ENCODE measurements around the gene PXMP4.

The PXMP4 gene

DNA sequence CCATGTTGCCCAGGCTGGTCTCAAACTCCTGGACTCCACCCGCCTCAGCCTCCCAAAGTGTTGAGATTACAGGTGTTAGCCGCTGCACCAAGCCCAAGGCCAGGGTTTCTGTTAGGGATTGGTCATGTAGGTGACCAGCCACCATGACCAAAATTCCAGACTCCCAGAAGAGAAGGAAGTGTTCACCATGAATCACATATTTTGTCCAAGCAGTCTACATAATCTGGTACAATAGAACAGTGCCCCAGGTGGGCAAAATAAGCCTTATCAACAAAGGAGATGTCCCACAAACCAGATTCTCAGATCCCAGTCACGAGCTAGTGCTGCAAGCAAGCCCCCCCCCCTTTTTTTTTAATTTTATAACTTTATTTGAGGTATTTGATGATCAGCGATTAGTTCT, 31.7 kb upstream of the PXMP4 start:
- Histone ChIP-seq H3K23ac (ENCODE audit: low read depth, low read length, poor library complexity) (no peak overlapping the region), H3K9ac (ENCODE audit: low read depth, low read length, poor library complexity) (no peak overlapping the region), H3K14ac (ENCODE audit: low read length) (no peak overlapping the region), H3K4me2 (ENCODE audit: insufficient read depth, low read length, poor library complexity, severe bottlenecking) (no peak overlapping the region), H2BK120ac (ENCODE audit: low read depth, low read length) (no peak overlapping the region), H3K18ac (ENCODE audit: low read length) (no peak overlapping the region), H3K4ac (ENCODE audit: low read length) (no peak overlapping the region), H2BK15ac (ENCODE audit: low read length) (no peak overlapping the region), H2BK12ac (ENCODE audit: low read length) (no peak overlapping the region), H4K91ac (ENCODE audit: low read depth, low read length, poor library complexity) (no peak overlapping the region), H3K4me1 (ENCODE audit: control insufficient read depth in 2 of 2, insufficient read depth in 1 of 2, low read depth in 1 of 2, low read length in 2 of 2) (peaks cover 0 to 6% of the 10 kb centered on the region in 2 donors), H4K8ac (ENCODE audit: low read depth, low read length) (no peak overlapping the region), H3K36me3 (replicated peaks in 1 of 2; ENCODE audit: control insufficient read depth in 2 of 2, insufficient read depth in 2 of 2, low read length in 2 of 2) (peaks cover 2 to 6% of the 10 kb centered on the region in 2 donors), H2BK5ac (ENCODE audit: low read length) (no peak overlapping the region), H3K9me3 (replicated peaks in 1 of 2; ENCODE audit: control insufficient read depth in 2 of 2, insufficient read depth in 1 of 2, low read depth in 1 of 2, low read length in 2 of 2) (peaks cover 0 to 3% of the 10 kb centered on the region in 2 donors), H3K27ac (replicated peaks; ENCODE audit: low read length) (no peak overlapping the region), H2AFZ (ENCODE audit: low read length) (no peak overlapping the region), H3K79me1 (ENCODE audit: low read depth, low read length) (no peaks in the 10 kb centered on the region), H3K27me3 (ENCODE audit: control insufficient read depth in 3 of 3, insufficient read depth in 3 of 3, low read depth in 1 of 3, low read length in 3 of 3) (no peaks in the 10 kb centered on the region), H3K4me3 (ENCODE audit: low read length in 2 of 2) (no peak overlapping the region), H2AK5ac (ENCODE audit: low read depth, low read length) (no peak overlapping the region)
- no peak for DNase-seq (ENCODE audit: low spot score)
- WGBS, 2 donors (ENCODE audit: extremely low coverage in 2 of 2, insufficient read length in 2 of 2, insufficient replicate concordance in 1 of 2): no CpG with 5 or more reads among the region's 4 CpGs

DNA sequence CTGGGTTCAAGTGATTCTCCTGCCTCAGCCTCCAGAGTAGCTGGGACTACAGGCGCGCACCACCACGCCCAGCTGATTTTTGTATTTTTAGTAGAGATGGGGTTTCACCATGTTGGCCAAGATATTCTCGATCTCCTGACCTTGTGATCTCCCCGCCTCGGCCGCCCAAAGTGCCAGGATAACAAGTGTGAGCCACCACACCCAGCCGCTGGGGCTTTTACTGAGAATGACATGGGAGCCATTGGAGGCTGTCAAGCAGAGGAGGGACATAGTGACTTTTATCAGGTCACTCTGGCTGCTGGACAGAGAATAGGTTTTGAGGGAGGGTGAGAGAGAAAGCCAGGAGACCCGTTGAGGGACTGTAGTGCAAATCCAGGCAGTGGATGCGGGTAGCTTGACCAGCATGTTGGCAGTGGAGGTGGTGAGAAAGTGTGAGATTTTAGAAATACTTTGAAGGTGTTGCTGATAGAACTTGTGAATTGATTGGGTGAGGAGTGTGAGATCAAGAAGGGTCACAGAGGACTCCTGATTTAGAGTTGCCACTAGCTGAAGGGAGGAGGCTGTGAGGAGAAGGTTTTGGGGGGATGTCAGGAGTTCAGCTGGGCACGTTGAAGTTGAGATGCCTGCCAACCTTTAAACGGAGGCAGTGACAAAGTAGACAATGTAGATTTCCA, 26.4 kb upstream of the PXMP4 start:
- H3K18ac ChIP-seq (ENCODE audit: low read length): no peak overlapping the region
- H3K14ac ChIP-seq (ENCODE audit: low read length): no peak overlapping the region
- H3K79me1 ChIP-seq (ENCODE audit: low read depth, low read length): no peaks in the 10 kb centered on the region
- H3K36me3 ChIP-seq (replicated peaks in 1 of 2; ENCODE audit: control insufficient read depth in 2 of 2, insufficient read depth in 2 of 2, low read length in 2 of 2): peaks cover 0 to 2% of the 10 kb centered on the region in 2 donors
- H3K9me3 ChIP-seq (replicated peaks in 1 of 2; ENCODE audit: control insufficient read depth in 2 of 2, insufficient read depth in 1 of 2, low read depth in 1 of 2, low read length in 2 of 2): peaks cover 0 to 3% of the 10 kb centered on the region in 2 donors
- H2BK120ac ChIP-seq (ENCODE audit: low read depth, low read length): no peak overlapping the region
- H3K9ac ChIP-seq (ENCODE audit: low read depth, low read length, poor library complexity): no peak overlapping the region
- no CpG with 5 or more reads among the region's 12 CpGs for WGBS, 2 donors (ENCODE audit: extremely low coverage in 2 of 2, insufficient read length in 2 of 2, insufficient replicate concordance in 1 of 2)
- no peak overlapping the region for H3K23ac ChIP-seq (ENCODE audit: low read depth, low read length, poor library complexity)
- no peak overlapping the region for H3K4me2 ChIP-seq (ENCODE audit: insufficient read depth, low read length, poor library complexity, severe bottlenecking)
- H3K4me1 ChIP-seq (ENCODE audit: control insufficient read depth in 2 of 2, insufficient read depth in 1 of 2, low read depth in 1 of 2, low read length in 2 of 2): no peaks in the 10 kb centered on the region
- no peak overlapping the region for H3K27ac ChIP-seq (replicated peaks; ENCODE audit: low read length)
- H2BK12ac ChIP-seq (ENCODE audit: low read length): no peak overlapping the region
- no peak overlapping the region for H2AFZ ChIP-seq (ENCODE audit: low read length)
- no peak overlapping the region for H2BK15ac ChIP-seq (ENCODE audit: low read length)
- H4K91ac ChIP-seq (ENCODE audit: low read depth, low read length, poor library complexity): no peak overlapping the region
- H2AK5ac ChIP-seq (ENCODE audit: low read depth, low read length): no peak overlapping the region
- no peak overlapping the region for H4K8ac ChIP-seq (ENCODE audit: low read depth, low read length)
- no peak overlapping the region for H3K4me3 ChIP-seq (ENCODE audit: low read length in 2 of 2)
- no peak overlapping the region for H3K4ac ChIP-seq (ENCODE audit: low read length)
- H3K27me3 ChIP-seq (ENCODE audit: control insufficient read depth in 3 of 3, insufficient read depth in 3 of 3, low read depth in 1 of 3, low read length in 3 of 3): no peaks in the 10 kb centered on the region
- no peak for DNase-seq (ENCODE audit: low spot score)
- no peak overlapping the region for H2BK5ac ChIP-seq (ENCODE audit: low read length)

GRCh38 chr20:33744773-33745385, 24.8 kb upstream of the PXMP4 start:
- Histone ChIP-seq H2AFZ (ENCODE audit: low read length) (no peak overlapping the region), H3K23ac (ENCODE audit: low read depth, low read length, poor library complexity) (no peak overlapping the region), H3K4me3 (ENCODE audit: low read length in 2 of 2) (no peak overlapping the region), H2BK12ac (ENCODE audit: low read length) (no peak overlapping the region), H3K9ac (ENCODE audit: low read depth, low read length, poor library complexity) (no peak overlapping the region), H2BK15ac (ENCODE audit: low read length) (no peak overlapping the region), H3K27me3 (ENCODE audit: control insufficient read depth in 3 of 3, insufficient read depth in 3 of 3, low read depth in 1 of 3, low read length in 3 of 3) (no peaks in the 10 kb centered on the region), H4K91ac (ENCODE audit: low read depth, low read length, poor library complexity) (no peak overlapping the region), H3K4me1 (ENCODE audit: control insufficient read depth in 2 of 2, insufficient read depth in 1 of 2, low read depth in 1 of 2, low read length in 2 of 2) (peaks cover 0 to 4% of the 10 kb centered on the region in 2 donors), H3K79me1 (ENCODE audit: low read depth, low read length) (no peaks in the 10 kb centered on the region), H3K14ac (ENCODE audit: low read length) (no peak overlapping the region), H3K36me3 (replicated peaks in 1 of 2; ENCODE audit: control insufficient read depth in 2 of 2, insufficient read depth in 2 of 2, low read length in 2 of 2) (peaks cover 0 to 2% of the 10 kb centered on the region in 2 donors), H3K4me2 (ENCODE audit: insufficient read depth, low read length, poor library complexity, severe bottlenecking) (no peak overlapping the region), H3K4ac (ENCODE audit: low read length) (no peak overlapping the region), H4K8ac (ENCODE audit: low read depth, low read length) (no peak overlapping the region), H2AK5ac (ENCODE audit: low read depth, low read length) (no peak overlapping the region), H3K9me3 (replicated peaks in 1 of 2; ENCODE audit: control insufficient read depth in 2 of 2, insufficient read depth in 1 of 2, low read depth in 1 of 2, low read length in 2 of 2) (peaks cover 0 to 3% of the 10 kb centered on the region in 2 donors), H2BK5ac (ENCODE audit: low read length) (no peak overlapping the region), H3K27ac (replicated peaks; ENCODE audit: low read length) (no peak overlapping the region), H3K18ac (ENCODE audit: low read length) (no peak overlapping the region), H2BK120ac (ENCODE audit: low read depth, low read length) (no peak overlapping the region)
- no peak for DNase-seq (ENCODE audit: low spot score)
- WGBS, 2 donors (ENCODE audit: extremely low coverage in 2 of 2, insufficient read length in 2 of 2, insufficient replicate concordance in 1 of 2): no CpG with 5 or more reads among the region's 14 CpGs

GRCh38 chr20:33744181-33744580, 24.1 kb upstream of the PXMP4 start:
- no peak overlapping the region for H4K91ac ChIP-seq (ENCODE audit: low read depth, low read length, poor library complexity)
- H3K4me1 ChIP-seq (ENCODE audit: control insufficient read depth in 2 of 2, insufficient read depth in 1 of 2, low read depth in 1 of 2, low read length in 2 of 2): peaks cover 0 to 4% of the 10 kb centered on the region in 2 donors
- no peak overlapping the region for H4K8ac ChIP-seq (ENCODE audit: low read depth, low read length)
- H2BK5ac ChIP-seq (ENCODE audit: low read length): no peak overlapping the region
- no peak overlapping the region for H3K4me2 ChIP-seq (ENCODE audit: insufficient read depth, low read length, poor library complexity, severe bottlenecking)
- no peak overlapping the region for H3K23ac ChIP-seq (ENCODE audit: low read depth, low read length, poor library complexity)
- no peaks in the 10 kb centered on the region for H3K79me1 ChIP-seq (ENCODE audit: low read depth, low read length)
- H3K18ac ChIP-seq (ENCODE audit: low read length): no peak overlapping the region
- H2BK15ac ChIP-seq (ENCODE audit: low read length): no peak overlapping the region
- WGBS, 2 donors (ENCODE audit: extremely low coverage in 2 of 2, insufficient read length in 2 of 2, insufficient replicate concordance in 1 of 2): no CpG with 5 or more reads among the region's 3 CpGs
- H3K36me3 ChIP-seq (replicated peaks in 1 of 2; ENCODE audit: control insufficient read depth in 2 of 2, insufficient read depth in 2 of 2, low read length in 2 of 2): peaks cover 0 to 2% of the 10 kb centered on the region in 2 donors
- H2BK12ac ChIP-seq (ENCODE audit: low read length): no peak overlapping the region
- H3K14ac ChIP-seq (ENCODE audit: low read length): no peak overlapping the region
- H2AK5ac ChIP-seq (ENCODE audit: low read depth, low read length): no peak overlapping the region
- H3K9me3 ChIP-seq (replicated peaks in 1 of 2; ENCODE audit: control insufficient read depth in 2 of 2, insufficient read depth in 1 of 2, low read depth in 1 of 2, low read length in 2 of 2): peaks cover 0 to 3% of the 10 kb centered on the region in 2 donors
- no peak overlapping the region for H2AFZ ChIP-seq (ENCODE audit: low read length)
- H3K4me3 ChIP-seq (ENCODE audit: low read length in 2 of 2): no peak overlapping the region
- H3K27me3 ChIP-seq (ENCODE audit: control insufficient read depth in 3 of 3, insufficient read depth in 3 of 3, low read depth in 1 of 3, low read length in 3 of 3): no peaks in the 10 kb centered on the region
- no peak overlapping the region for H2BK120ac ChIP-seq (ENCODE audit: low read depth, low read length)
- no peak for DNase-seq (ENCODE audit: low spot score)
- H3K9ac ChIP-seq (ENCODE audit: low read depth, low read length, poor library complexity): no peak overlapping the region
- H3K4ac ChIP-seq (ENCODE audit: low read length): no peak overlapping the region
- H3K27ac ChIP-seq (replicated peaks; ENCODE audit: low read length): no peak overlapping the region
